Osteocyte (in vitro differentiated cells): Measurements from ENCODE around the gene CSMD2. TPM values are rescaled to one million over a fixed set of nuclear protein-coding genes. Genes with fewer than 3 reads are reported as not detected.

Experiments
- DNase-seq: peaks from one replicate; pipeline ENCODE4 v3.0.0; 2021; ENCODE audit warnings: mixed read lengths; ENCODE audit not compliant: unreplicated experiment; ENCODE audit errors: extremely low spot score
- H3K27ac Mint-ChIP-seq: one replicate; pipeline ENCODE4 v1.8.0; 2021; ENCODE audit warnings: mild to moderate bottlenecking, mixed read lengths; ENCODE audit not compliant: unreplicated experiment
- H3K27me3 Mint-ChIP-seq: one replicate; pipeline ENCODE4 v1.8.0; 2021; ENCODE audit warnings: mixed read lengths; ENCODE audit not compliant: unreplicated experiment
- H3K36me3 Mint-ChIP-seq: one replicate; pipeline ENCODE4 v1.8.0; 2021; ENCODE audit warnings: mixed read lengths; ENCODE audit not compliant: unreplicated experiment
- H3K4me1 Mint-ChIP-seq: one replicate; pipeline ENCODE4 v1.8.0; 2021; ENCODE audit warnings: mixed read lengths; ENCODE audit not compliant: unreplicated experiment
- H3K4me3 Mint-ChIP-seq: one replicate; pipeline ENCODE4 v1.8.0; 2021; ENCODE audit warnings: mild to moderate bottlenecking, moderate library complexity, mixed read lengths; ENCODE audit not compliant: unreplicated experiment
- H3K9me3 Mint-ChIP-seq: one replicate; pipeline ENCODE4 v1.8.0; 2021; ENCODE audit warnings: mixed read lengths; ENCODE audit not compliant: unreplicated experiment
- CTCF ChIP-seq: fragments of 200-600 bp; sonication (generic); IDR thresholded peaks from 2 replicates; pipeline ENCODE4 v1.5.0; 2021; ENCODE audit warnings: antibody characterized with exemption, mild to moderate bottlenecking, moderate library complexity
- total RNA-seq: library from RNA; stranded (reverse); gene quantifications from 2 replicates; pipeline ENCODE4 v1.2.1, GENCODE V29; 2021

CSMD2 gene
- total RNA-seq, 1 donor from 2014 or later = not detected

- DNase-seq = no peak
- no peaks in the 10 kb centered on the region for H3K27me3 Mint-ChIP-seq
- no peak overlapping the region for H3K27ac Mint-ChIP-seq
- no peaks in the 10 kb centered on the region for H3K4me1 Mint-ChIP-seq
- H3K9me3 Mint-ChIP-seq = no peaks in the 10 kb centered on the region
- no peaks in the 10 kb centered on the region for H3K36me3 Mint-ChIP-seq
- H3K4me3 Mint-ChIP-seq = no peak overlapping the region
- no peak for TF ChIP-seq CTCF
Observed at GRCh38 chr1:34178072-34178471, 13.0 kb upstream of the CSMD2 start.

GRCh38 chr1:34176830-34177603 is 12.0 kb upstream of the CSMD2 start, which contains the start of gene C1orf94:
TSS of gene C1orf94 (plus strand) at chr1:34176907. CDS start at chr1:34177790, 883 bp downstream.
- Mint-ChIP-seq H3K27me3 (no peaks in the 10 kb centered on the region), H3K4me3 (no peak within 1 kb of the TSS), H3K9me3 (no peaks in the 10 kb centered on the region), H3K27ac (no peak within 1 kb of the TSS), H3K36me3 (no peaks in the 10 kb centered on the region), H3K4me1 (no peaks in the 10 kb centered on the region)
- TF ChIP-seq CTCF = no peak
- DNase-seq = no peak

GRCh38 chr1:34175744-34176143 is 10.7 kb upstream of the CSMD2 start:
- no peaks in the 10 kb centered on the region for H3K36me3 Mint-ChIP-seq
- H3K27me3 Mint-ChIP-seq = no peaks in the 10 kb centered on the region
- H3K4me1 Mint-ChIP-seq = no peaks in the 10 kb centered on the region
- no peak overlapping the region for H3K4me3 Mint-ChIP-seq
- no peak for DNase-seq
- H3K27ac Mint-ChIP-seq = no peak overlapping the region
- H3K9me3 Mint-ChIP-seq = no peaks in the 10 kb centered on the region
- no peak for TF ChIP-seq CTCF

- H3K9me3 Mint-ChIP-seq = no peaks in the 10 kb centered on the region
- H3K36me3 Mint-ChIP-seq = no peaks in the 10 kb centered on the region
- no peak overlapping the region for H3K27ac Mint-ChIP-seq
- no peak for TF ChIP-seq CTCF
- H3K27me3 Mint-ChIP-seq = peaks cover 41% of the 10 kb centered on the region
- no peak overlapping the region for H3K4me3 Mint-ChIP-seq
- no peak for DNase-seq
- H3K4me1 Mint-ChIP-seq = peaks cover 16% of the 10 kb centered on the region
Observed at GRCh38 chr1:34167389-34167788, 2.4 kb upstream of the CSMD2 start.

GRCh38 chr1:34166625-34167361 is 1.8 kb upstream of the CSMD2 start:
- no peaks in the 10 kb centered on the region for H3K9me3 Mint-ChIP-seq
- no peak overlapping the region for H3K4me3 Mint-ChIP-seq
- peaks cover 16% of the 10 kb centered on the region for H3K4me1 Mint-ChIP-seq
- no peak for DNase-seq
- peaks cover 45% of the 10 kb centered on the region for H3K27me3 Mint-ChIP-seq
- H3K27ac Mint-ChIP-seq = no peak overlapping the region
- no peak for TF ChIP-seq CTCF
- H3K36me3 Mint-ChIP-seq = no peaks in the 10 kb centered on the region
